ENCODE measurements around the gene ANKRD40.

Gene ANKRD40

DNA sequence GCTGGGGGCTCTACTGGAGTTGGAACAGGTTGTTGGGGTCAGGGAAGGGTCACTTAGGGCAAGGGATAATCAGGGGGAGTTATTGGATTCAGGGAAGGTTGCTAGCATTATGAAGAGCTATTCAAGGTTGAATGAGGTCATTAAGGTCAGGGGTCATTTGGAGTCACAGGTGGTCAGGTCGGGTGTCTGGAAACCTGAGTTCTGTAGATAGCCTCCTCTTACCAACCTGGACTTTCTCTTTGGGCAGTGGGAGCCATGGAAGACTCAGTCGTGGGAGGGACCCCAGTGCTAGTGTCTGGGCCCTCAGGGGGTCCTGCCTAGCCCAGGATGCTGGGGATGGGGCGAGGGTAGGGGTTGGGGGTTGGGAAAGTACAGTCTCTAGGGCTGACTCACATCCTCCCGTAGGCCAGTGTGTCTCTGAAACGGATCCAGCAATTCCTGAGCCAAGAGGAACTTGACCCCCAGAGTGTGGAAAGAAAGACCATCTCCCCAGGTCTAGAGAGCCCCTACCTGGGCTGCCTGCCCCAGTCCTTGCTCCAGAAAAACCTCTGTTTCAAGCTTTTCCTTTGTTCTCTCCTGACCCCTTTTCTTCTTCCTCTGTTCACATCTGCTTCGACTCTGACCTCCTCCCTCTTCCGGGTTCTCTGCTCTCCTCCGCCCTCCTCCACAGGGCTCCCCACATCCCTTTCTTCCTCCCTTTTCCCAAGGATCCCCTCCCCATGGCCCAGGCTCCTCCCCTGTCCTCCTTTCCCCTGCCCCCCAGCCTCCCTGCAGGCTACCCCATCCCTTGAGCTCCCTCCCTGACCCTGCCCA is 39.5 kb downstream of the ANKRD40 start:
- DNase-seq (ENCODE audit: low read depth): no peak

DNA sequence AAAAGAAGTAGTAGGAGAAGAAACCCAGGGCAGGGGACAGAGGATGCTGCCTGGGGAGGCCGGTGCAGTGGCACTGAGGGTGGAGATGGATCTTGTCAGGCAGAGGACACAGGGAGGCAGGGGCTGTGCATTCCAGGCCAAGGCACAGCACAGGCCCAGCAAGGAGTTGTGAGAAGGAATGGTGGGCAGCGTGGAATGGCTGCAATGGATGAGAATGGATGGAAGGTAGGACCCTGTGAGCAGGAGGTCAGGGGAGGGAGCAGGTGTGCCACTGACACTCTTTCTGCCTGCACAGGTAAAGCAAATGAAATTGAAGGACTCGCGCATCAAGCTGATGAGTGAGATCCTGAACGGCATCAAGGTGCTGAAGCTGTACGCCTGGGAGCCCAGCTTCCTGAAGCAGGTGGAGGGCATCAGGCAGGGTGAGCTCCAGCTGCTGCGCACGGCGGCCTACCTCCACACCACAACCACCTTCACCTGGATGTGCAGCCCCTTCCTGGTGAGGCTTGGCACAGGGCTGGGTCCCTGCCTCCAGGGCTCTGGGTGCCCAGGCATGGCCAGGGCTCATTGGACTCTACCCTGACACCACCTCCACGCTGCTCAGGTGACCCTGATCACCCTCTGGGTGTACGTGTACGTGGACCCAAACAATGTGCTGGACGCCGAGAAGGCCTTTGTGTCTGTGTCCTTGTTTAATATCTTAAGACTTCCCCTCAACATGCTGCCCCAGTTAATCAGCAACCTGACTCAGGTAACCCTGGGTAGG is 40.3 kb downstream of the ANKRD40 start:
- DNase-seq (ENCODE audit: low read depth): no peak

DNA sequence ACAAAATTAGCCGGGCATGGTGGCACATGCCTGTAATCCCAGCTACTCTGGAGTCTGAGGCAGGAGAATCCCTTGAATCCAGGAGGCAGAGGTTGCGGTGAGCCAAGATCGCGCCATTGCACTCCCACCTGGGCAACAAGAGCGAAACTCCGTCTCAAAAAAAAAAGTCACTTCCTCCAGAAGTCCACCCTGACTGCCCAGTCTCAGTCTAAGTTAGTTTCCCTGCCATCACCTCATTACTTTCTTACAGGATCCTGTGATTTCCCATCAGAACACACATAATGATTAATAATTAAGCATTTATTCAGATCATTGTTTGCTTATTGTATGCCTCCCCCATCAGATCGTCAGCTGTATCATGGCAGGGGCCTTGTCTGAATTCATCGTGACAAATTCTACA is 41.4 kb downstream of the ANKRD40 start:
- no peak for DNase-seq (ENCODE audit: low read depth)

DNA sequence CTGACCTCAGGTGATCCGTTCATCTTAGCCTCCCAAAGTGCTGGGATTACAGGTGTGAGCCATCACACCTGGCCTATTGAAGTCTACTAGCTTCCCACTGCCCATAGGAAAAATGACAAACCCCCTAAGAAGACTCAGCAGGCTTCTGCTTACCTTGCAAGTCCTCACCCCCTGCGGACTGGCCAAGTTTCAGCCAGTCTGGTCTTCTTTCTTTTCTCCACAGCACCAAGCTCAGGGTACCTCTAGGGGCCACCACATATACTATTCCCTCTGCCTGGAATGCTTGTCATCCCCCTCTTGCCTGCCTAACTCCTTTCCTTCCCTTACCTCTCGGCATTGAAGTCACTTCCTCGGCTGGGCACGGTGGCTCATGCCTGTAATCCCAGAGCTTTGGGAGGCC is 41.9 kb downstream of the ANKRD40 start:
- DNase-seq (ENCODE audit: low read depth): no peak

DNA sequence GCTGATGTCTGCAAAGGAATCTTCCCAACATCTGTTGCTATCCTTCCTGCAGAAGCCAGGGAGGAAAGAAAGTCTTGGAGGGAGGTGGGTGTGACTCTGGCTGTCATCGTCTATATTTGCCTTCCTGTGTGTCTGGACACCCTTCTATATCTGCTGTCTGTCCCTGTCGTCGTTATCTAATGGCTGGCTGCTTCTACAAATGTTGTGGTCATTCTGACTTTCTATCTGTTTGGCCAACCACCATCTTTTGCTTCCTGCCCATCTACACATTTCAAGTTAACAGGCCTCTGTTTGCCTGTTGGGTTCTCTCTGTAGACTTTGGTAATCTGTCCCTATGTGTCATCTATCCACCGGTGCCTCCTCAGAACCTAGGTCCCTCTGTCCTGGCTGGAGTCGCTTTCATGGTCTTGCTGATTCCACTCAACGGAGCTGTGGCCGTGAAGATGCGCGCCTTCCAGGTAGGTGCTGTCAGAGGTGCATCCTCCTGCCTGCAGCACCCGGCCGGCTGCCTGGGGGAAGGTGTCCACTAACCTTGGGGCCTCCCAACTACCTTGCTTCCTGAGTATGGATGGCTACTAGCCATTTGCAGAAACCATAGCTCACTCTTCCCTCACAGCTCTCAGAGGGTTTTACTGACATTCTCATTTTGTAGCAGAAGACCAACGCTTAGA is 42.8 kb downstream of the ANKRD40 start:
- no peak for DNase-seq (ENCODE audit: low read depth)

DNA sequence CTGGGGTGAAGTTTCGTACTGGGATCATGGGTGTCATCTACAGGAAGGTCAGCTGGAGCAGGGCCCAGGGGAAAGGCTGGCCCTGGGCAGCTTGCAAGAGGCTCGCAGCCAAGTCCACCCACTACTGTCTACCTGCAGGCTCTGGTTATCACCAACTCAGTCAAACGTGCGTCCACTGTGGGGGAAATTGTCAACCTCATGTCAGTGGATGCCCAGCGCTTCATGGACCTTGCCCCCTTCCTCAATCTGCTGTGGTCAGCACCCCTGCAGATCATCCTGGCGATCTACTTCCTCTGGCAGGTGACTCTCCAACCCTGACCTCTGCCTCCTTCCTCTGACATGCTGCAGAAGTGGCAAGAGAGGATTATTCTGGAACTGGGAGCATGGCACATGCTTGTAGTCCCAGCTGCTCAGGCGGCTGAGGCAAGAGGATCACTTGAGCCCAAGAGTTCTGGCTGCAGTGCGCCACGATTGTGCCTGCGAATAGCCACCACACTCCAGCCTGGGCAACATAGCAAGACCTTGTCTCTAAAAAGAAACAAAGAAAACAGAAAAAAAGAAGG is 43.8 kb downstream of the ANKRD40 start:
- no peak for DNase-seq (ENCODE audit: low read depth)

DNA sequence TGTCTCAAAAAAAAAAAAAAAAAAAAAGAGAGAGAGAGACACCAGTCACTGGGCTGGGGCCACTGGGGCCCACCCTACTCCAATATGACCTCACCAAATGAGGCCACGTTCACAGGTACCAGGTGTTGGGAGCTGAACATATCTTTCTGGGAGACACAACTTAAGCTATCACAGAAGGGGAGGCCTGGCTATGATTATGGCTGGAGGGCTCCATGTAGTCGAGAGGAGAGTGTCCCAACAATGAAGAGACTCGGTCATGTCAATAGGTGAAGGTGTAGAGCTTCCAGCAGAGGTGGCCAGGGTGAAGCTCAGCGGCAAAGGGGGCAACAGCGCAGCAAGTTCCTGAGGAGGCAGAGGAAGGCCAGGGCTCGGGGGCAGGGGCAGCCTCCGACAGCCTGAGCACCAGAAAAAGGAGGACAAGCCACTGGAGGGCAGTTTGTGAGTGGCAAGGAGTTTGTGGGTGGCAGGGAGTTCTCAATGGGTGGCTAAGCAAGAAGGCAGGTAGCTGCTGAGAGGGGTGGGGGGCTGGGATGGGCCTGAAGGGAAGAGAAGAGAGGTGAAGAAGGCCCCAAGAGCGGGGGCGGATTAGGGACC is 45.0 kb downstream of the ANKRD40 start:
- no peak for DNase-seq (ENCODE audit: low read depth)

DNA sequence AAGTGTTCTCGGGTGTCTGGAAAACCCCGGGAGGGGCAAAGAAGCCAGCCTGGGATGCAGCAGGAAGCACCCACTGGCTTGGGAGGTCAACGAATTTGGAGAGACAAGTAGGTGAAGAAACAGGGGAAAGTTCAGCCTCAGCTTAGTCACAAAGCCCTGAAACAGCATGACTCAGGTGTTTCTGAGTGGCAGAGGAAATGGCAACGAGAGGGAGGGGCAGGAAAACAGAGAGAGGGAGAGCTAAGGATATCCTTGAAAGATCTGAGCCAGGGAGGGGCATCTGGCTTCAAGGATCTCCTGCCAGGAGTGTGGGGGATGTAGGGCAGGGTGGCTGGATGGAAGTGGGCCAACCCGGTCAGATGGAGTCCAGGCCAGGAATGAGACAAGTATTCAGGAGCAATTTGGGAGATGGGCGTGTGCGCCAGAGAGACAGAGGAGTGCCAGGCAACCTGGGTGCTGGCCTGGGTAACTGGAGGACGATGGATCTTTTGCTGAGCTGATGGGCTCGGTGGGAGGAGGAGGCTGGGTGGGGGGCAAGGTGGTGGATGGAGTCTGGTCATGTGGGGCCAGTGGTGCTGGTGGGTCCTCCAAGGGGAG is 45.8 kb downstream of the ANKRD40 start:
- peak; percentile 5 for DNase-seq (ENCODE audit: low read depth)

DNA sequence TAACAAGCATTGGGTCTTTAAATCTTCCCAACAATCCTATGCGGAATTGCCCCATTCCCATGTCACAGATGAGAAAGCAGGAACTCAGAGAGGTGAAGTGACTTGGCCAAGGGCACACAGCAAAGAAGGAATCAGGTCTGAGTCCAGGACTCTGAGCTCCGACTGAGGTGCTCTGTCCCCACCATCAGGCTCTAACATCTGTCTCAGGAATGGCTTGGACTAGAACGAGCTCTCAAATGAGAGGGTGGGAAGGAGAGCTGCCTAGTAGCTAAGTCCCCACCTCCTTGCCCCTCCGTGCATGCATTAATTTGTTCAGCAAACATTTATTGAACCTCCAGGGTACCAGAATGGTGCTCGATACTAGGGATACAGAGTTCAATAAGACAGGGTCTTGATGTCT is 46.4 kb downstream of the ANKRD40 start:
- no peak for DNase-seq (ENCODE audit: low read depth)

DNA sequence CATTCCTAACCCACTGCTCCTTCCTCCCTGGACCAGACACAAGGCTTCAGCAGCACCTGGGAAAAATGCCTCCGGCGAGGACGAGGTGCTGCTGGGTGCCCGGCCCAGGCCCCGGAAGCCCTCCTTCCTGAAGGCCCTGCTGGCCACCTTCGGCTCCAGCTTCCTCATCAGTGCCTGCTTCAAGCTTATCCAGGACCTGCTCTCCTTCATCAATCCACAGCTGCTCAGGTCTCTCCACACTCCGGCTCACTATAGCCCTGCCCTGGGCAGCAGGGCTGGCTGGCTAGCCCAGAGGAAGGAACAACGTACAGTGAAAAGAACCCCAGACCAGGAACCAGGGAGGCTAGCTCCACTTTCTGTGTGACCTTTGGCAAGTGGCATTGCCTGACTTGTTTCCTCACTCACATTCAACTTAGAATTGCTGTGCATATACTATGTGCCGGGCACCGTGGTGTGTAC is 46.8 kb downstream of the ANKRD40 start:
- DNase-seq (ENCODE audit: low read depth): no peak

DNA sequence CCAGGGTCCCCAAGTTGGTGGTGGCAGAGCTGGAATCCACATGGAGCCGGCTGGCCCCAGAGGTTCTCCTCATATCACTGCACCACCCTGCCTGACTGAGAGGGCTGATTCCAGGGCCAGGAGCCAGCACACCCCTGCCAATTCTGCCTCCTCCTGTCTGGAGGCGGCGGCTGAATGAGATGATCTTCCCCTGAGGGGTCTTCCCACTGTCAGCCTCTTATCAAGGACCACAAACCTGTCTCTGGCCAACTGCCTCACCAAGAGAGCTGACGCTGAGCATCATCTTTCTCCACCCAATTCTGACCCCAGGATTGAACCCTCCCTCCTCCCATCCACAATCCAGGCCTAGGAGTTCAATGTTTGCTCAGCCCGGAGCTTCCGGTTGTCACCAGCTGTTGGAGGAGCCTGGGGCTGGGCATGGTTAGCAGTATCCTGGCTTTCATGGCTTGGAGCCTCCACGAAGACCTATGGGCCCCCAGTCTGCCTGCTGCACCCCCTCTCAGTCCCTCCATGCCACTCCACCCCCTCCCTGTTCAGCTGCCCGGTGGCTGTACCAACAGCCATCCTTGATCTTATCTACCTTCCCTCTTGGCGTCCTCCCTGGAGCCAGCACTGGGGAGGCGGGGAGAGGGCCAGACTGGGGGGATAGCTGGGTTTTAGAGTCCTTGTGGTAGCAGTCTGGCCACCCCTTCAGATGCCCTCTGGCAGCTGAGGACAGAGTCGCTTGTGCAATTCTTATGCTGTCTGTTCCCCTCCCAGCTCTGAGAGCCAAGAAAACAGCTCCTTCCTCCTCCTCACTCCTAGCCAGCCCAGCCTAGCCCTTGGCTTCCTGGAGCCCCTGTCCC is 47.5 kb downstream of the ANKRD40 start:
- no peak for DNase-seq (ENCODE audit: low read depth)

DNA sequence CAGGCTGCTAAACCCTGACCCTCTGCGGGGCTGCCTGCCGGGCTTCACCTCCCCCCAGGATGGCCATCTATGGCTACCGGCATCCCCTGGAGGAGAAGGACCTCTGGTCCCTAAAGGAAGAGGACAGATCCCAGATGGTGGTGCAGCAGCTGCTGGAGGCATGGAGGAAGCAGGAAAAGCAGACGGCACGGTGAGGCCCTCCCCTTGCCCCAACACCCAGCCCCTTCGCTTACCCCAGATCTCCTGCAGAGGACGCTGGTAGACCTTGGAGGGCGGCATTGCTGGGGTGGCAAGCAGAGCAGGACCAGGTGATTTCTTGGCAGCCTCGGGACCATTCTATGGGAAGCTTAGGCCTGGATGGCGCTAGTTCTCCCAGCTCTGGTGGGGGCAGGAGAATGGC is 48.5 kb downstream of the ANKRD40 start:
- no peak for DNase-seq (ENCODE audit: low read depth)

DNA sequence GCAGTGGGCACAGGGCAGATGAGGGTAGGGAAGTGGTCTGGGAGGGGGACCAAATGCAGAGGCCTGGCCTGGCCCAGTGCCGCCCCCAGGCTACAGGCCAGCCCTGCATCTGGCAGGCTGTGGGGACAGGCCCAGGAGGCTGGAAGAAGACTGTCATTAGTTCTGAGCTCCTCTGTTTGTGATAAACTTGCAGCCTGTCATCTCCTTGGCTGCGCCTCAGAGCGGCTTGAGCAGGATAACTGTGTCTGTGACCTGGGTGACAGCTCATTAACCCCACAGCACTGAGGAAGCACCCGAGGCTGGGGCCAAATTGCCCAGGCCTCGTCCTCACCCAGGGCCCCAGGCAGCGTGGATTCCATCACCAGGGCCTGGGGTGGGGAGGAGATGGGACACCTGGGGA is 49.1 kb downstream of the ANKRD40 start:
- no peak for DNase-seq (ENCODE audit: low read depth)

DNA sequence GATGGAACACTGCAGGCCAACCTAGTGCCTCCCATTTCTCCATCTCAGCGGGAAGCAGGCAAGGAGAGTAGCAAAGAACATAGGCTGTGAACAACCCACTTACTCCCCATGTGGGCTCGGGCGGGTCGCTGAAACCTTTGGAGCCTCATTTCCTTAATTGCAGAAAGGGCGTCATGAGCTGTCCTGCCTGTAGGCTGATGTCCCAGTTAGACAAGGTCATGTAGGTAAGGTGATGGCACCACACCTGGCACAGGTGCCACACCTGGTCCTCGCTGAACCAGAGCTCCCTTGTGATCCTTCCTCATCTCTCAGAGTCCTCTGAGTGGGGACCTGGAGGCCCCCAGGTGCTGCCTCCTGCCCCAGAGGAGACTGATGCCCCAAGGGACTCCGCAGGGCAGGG is 50.1 kb downstream of the ANKRD40 start:
- DNase-seq (ENCODE audit: low read depth): no peak

DNA sequence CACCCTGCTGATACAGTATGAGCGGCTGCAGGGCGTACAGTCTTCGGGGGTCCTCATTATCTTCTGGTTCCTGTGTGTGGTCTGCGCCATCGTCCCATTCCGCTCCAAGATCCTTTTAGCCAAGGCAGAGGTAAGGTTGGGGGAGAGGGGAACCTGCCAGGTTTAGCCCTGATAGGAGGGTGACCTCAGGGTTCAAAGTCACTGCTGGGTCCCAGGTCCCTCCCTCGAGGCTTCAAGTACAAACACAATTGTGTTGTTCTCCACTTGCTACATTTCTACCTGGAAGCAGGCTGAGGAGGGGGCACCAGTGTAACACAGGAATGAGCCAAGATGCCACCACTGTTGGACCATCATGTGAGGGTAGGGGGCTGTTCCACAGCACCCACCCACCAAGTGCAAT is 50.7 kb downstream of the ANKRD40 start:
- DNase-seq (ENCODE audit: low read depth): no peak

DNA sequence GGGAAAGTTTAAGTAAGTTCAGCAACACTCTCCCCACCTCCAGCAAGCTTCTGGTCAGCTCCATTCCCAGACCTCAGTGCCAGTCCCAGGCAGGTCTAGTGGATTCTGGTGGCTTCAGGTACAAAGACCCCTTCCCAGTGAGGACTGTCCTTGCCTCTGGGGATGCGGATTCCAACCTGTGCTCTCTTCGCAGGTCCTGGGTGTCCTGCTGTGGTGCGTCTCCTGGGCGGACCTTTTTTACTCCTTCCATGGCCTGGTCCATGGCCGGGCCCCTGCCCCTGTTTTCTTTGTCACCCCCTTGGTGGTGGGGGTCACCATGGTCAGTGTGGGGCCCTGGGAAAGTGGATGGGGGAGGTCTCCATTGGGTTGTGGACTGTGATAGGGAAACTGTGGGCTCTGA is 51.2 kb downstream of the ANKRD40 start:
- DNase-seq (ENCODE audit: low read depth): no peak

DNA sequence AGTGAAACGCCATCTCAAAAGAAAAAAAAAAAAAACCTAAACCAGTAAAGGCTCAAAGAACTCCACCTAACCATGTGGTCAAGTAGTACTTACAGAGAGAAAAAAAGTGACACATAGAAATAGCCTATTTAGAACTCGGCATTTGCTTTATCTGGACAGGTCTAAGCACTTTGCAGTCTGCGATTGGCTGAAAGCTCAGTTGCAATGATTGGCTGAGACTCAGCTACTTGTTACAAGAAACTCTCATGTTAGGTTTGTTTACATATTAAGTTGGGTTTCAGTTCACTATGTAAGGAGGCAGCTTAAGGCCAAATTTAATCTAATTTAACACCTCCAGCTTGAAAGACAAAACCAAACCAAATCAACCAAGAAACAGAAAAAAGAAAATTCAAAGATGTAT is 54.0 kb downstream of the ANKRD40 start:
- DNase-seq (ENCODE audit: low read depth): no peak

DNA sequence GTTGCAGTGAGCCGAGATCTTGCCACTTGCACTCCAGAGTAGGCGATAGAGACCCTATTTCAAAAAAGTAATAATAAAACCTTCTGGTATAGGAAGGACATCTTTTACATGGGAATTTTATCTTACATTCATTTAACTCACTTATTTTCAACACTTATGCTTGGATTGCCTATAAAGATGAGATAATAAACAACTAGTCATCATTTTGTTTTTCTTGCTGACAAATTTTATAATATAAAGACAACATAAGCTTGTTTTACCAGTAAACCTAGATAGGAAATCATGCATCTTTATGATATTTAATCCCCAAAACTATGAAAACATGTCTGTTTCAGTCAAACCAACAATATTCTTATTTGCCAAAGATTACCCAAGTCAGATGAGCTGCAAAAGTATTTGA is 56.1 kb downstream of the ANKRD40 start:
- no peak for DNase-seq (ENCODE audit: low read depth)

DNA sequence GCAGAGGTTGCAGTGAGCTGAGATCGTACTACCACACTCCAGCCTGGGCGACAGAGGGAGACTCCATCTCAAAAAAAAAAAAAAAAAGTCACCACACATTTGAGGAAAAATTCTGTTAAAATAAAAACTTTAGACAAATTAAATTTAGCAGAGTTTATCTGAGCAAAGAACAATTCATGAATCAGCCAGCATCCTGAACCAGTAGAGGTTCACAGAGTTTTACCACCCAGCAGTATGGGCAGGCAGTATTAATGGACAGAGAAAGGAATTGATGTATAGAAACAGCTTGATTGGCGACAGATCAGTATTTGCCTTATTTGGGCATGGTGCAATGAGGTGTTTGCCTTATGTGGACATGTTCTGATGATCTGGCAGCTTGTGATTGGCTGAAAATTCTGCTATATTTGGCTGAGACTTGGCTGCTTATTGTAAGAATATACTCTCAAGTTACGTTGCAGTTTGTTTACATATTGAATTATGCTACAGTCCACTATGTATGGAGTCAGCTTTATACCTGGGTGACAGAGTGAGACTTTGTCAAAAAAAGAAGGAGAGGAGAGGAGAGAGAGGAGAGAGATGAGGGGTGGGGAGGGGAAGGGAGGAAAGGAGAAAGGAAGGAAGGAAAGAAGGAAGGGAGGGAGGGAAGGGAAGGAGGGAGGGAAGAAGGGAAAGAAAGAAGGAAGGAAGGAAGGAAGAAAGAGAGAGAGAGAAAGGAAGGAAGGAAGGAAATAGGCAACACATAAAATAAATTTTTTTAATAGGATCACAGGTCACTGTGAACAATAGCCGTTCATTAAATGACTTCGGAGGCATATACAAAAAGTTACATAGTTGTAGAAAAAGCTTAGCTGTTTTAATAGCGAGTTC is 58.4 kb downstream of the ANKRD40 start:
- DNase-seq (ENCODE audit: low read depth): no peak

DNA sequence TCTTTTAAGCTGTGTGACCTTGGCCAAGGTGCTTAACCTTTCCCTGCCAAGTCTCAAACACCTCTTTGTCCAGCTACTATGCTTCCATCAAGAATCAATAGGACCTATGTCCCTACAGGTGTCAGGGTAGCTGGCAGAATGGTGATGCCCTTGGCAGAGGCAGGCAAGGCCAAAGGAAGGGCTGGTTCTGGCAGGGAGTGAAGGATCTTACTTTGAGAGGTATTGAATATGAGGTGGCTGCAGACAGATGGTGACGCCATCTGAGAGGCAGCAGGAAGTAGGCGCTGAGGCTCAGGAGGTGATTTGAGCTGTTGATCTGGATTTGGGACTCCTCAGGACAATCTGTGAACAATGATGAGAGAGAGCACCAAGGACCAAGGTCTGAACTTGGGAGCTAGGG is 60.5 kb downstream of the ANKRD40 start:
- no peak for DNase-seq (ENCODE audit: low read depth)
